ENCODE results near the gene MSLN.

The MSLN gene

DNA sequence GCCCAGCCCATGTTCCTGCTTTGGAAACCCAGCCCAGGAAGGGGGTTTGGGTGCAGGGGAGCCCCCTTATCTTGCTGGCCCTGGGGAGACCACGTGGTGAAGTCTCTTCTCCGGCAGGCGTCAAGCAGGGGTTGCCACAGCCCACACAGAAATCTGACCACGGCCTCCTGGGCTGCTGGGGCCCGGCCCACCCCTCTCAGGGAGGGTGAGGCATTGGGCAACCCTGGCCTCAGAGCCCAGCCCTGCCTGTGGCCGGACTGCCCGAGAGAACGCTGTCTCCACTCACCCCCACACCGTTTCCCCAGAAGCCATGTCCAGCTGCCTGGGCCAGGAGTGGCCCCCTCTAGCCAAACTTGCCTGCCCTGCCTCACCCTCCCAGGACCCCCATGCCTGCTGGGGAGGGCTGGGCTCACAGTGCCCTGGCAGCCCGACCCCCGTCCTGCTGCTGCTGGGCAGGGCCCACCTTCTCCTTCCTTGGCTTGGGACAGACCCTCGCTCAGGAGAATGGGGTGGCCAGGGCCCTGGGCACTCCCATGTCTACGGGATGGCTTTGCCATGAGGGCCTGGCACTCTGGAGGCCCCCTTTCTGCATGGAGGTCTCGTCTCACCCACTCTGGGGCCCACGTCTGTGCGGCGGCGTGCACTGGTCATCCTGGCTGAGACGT lies 20.9 kb downstream of the MSLN start:
- Histone ChIP-seq H3K36me3 (peaks cover 23% of the 10 kb centered on the region), H3K4me1 (peaks cover 73% of the 10 kb centered on the region), H3K9me3 (no peaks in the 10 kb centered on the region), H3K27ac (no peak overlapping the region), H4K20me1 (peaks cover 27% of the 10 kb centered on the region), H3K4me3 (no peak overlapping the region), H3K27me3 (no peaks in the 10 kb centered on the region), H3K9ac (no peak overlapping the region), H3K4me2 (no peak overlapping the region)
- no peak for TF ChIP-seq Cebpa-rat (IDR thresholded peaks at IDR 0.05)

DNA sequence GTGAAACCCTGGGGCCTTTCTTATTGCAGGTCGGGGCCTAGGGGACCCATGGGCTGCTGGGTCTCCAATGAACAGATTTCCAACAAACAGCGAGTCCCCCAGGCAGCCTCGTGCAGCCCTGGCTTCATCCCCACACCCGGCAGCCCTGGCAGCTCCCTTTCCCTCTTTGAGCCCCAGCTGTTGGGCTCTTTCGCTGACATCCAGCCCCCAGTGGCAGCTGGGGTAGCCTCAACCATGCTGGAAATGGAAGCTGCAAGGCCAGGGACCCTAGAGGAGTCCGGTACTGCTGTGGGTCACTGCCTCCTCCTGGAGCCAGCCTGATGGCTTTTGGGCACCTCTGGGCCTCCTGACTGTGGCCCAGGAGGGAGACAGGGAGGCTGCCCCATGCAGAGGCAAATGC lies 21.7 kb downstream of the MSLN start:
- Histone ChIP-seq H4K20me1 (peaks cover 35% of the 10 kb centered on the region), H3K4me1 (peaks cover 72% of the 10 kb centered on the region), H3K9ac (peak overlapping the region; percentile 10; the same call in 1 of the 2 replicates), H3K9me3 (no peaks in the 10 kb centered on the region), H3K36me3 (peaks cover 31% of the 10 kb centered on the region), H3K4me3 (no peak overlapping the region), H3K27me3 (no peaks in the 10 kb centered on the region), H3K27ac (no peak overlapping the region), H3K4me2 (peak overlapping the region; percentile 79)
- no peak for TF ChIP-seq Cebpa-rat (IDR thresholded peaks at IDR 0.05)

DNA sequence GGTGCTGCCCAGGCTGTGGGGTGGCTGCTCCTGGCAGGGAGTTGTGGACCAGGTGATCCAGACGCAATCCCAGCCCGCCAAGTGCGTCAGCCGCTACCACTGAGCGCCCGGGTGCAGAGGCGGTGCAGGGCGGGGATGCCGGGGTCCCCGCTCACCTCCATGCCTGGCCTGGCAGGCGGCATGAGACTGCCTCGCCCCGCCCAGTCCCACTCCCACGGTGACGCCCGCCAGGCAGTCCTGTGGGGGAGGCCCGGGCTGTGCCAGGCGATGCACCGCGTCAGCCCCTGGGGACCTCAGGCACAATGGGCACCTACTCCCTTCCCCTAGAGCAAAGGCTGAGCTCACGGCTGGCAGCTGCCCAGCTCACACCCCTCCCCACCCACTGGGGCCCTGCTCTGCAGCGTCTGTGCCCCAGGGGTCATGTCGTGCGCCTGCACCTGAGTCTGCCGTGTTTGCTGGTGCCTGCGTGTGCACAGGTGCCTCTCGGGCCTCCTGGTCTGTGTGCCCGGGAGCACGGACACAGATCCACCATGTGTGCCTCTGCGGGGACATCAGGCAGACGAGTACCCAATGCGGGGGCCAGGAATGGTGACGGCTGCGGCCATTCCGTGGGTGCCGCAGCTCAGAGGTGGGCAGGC lies 22.4 kb downstream of the MSLN start:
- TF ChIP-seq Cebpa-rat (IDR thresholded peaks at IDR 0.05), result no peak
- Histone ChIP-seq H3K27ac (no peak overlapping the region), H3K27me3 (no peaks in the 10 kb centered on the region), H3K4me3 (no peak overlapping the region), H3K4me2 (peak overlapping the region; percentile 79), H3K9me3 (no peaks in the 10 kb centered on the region), H3K4me1 (peaks cover 71% of the 10 kb centered on the region), H3K36me3 (peaks cover 32% of the 10 kb centered on the region), H4K20me1 (peaks cover 41% of the 10 kb centered on the region), H3K9ac (no peak overlapping the region)

DNA sequence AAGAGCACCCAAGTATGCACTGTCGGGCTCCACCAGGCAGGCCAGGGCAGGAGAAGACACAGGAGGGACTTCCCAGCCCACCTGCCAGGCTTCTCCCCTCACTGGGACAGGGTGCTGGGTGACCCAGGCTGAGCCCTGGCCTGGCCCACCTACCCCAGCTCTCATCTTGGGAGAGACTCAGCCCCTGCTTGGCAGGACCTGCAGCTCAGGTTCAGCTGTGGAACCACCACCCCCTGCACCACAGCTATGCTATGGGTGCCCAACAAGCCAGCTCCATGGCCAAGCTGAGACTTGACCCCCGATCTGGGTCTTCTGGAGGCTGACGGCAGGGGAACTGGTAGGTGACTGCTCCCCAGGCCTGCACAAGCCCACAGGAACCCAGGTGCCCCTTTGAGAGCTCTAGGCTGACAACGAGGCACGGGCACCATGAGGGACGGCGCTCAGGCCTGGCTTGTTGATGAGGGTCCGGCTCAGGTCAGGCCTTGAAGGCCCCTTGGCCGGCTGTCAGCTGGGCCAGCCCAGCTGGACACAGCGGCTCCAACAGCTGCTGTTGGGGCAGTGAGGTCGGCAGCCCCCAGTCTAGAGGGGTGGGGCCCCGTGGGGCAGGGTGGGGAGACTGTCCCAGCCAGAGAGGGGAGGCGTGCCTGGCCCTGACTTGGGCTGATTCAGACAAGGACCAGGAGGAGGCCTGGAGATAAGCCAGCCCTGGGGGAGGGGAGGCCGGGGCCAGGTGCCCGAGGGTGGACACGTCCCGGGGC lies 23.0 kb downstream of the MSLN start:
- H3K9ac ChIP-seq, result no peak overlapping the region
- no peak for TF ChIP-seq Cebpa-rat (IDR thresholded peaks at IDR 0.05)
- no peak overlapping the region for H3K27ac ChIP-seq
- peaks cover 43% of the 10 kb centered on the region for H4K20me1 ChIP-seq
- H3K9me3 ChIP-seq, result no peaks in the 10 kb centered on the region
- H3K27me3 ChIP-seq, result no peaks in the 10 kb centered on the region
- H3K4me3 ChIP-seq, result no peak overlapping the region
- peaks cover 64% of the 10 kb centered on the region for H3K4me1 ChIP-seq
- H3K36me3 ChIP-seq, result peaks cover 32% of the 10 kb centered on the region
- H3K4me2 ChIP-seq, result peak overlapping the region; percentile 79

DNA sequence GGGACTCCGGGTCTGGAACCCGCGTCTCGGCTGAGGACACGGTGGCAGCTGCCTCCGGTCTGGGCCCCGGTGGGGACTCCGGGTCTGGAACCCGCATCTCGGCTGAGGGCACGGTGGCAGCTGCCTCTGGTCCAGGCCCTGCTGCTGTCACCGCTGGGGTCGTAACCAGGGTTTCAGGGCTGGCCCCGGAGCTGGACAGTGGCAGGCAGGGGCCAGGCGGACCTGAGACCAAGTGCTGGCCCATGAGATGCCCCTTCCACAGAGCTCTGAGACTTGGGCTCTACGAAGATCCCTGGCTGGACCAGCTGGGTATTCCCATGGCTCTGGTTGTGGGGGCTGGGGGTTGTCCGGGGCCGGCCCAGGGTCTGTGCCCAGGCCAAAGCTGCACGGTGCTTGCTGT lies 23.9 kb downstream of the MSLN start:
- H3K4me1 ChIP-seq, result peaks cover 64% of the 10 kb centered on the region
- H3K9me3 ChIP-seq, result no peaks in the 10 kb centered on the region
- H3K4me2 ChIP-seq, result no peak overlapping the region
- no peak for TF ChIP-seq Cebpa-rat (IDR thresholded peaks at IDR 0.05)
- no peak overlapping the region for H3K4me3 ChIP-seq
- peaks cover 32% of the 10 kb centered on the region for H3K36me3 ChIP-seq
- no peak overlapping the region for H3K9ac ChIP-seq
- H3K27ac ChIP-seq, result no peak overlapping the region
- peaks cover 52% of the 10 kb centered on the region for H4K20me1 ChIP-seq
- no peaks in the 10 kb centered on the region for H3K27me3 ChIP-seq

DNA sequence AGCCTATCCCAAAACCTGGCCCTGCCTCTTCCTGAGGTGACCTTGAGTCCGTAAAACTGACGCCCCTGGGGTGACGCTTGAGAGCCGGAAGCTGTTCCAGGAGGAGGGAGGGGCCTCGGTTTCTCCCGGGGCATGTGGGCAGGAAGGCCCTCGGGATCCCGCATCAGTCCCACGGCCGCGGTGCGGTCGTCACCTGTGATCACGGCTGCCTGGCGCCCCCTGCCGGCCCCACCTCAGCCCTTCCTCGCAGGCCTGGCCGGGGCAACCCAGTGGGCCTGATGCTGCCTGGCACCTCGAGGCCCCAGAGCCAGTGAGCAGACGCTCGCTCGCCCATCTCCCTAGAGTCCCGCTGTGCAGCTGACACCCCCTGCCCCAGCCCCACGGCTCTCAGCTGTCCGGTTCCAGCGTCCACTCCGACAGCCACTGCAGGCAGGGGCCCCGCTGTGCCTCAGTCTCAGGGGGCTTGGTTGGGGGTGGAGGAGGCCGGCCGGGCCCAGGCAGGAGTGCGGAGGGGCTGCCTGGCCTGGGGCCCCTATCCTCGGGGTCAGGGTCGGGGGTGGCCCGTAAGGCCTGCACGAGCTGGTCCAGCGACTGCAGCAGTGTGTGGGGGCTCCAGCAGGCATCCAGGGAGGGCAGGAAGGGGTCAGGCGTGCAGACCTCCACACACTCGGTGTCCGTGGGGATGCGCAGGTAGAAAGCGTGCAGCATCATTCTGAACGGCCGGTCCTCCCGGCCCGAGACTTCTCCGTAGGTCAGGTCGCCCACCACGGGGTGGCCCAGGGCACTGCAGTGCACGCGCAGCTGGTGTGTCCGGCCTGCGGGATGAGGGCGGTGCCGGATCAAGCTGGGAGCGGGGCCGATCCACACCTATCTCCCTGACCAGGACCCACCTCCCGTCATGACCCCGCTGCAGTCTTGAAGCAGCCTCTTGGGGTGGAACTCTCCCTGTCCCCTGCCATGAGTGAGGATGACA lies 25.3 kb downstream of the MSLN start:
- Histone ChIP-seq H3K4me2 (peak overlapping the region; percentile 64), H3K9ac (no peak overlapping the region), H3K4me1 (peaks cover 70% of the 10 kb centered on the region)

DNA sequence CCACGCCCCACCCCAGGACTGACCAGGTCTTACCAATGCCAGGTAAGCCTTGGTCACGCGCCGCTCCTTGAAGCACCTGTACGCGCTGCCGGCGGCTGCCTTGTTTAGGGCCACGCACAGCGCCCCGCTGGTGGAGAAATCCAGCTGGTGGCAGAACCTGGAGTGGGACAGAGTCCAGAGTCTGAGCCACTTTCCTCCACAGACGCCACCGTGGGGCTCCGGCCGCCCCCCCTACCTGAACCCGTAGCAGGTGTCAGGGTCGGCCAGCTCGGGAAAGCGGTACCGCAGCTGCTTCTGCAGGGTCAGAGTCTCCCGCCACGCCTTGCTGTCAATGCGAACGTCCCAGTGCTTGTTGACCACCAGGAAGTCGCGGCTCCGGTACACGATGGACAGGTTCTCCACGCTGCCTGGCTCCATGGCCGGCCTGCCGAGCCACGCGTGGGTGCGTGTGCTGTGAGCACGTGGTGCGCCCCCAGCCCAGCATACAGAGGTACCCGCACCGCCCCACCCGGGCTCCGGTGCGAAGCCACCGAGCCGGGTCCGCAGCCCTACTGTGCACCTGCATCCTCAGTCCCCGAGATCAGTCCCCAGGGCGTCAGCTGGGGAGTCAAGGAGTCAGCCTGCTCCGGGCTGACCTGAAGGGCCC lies 26.9 kb downstream of the MSLN start:
- H3K9ac ChIP-seq, result peak overlapping the region; percentile 94
- no peaks in the 10 kb centered on the region for H3K9me3 ChIP-seq
- H3K36me3 ChIP-seq, result peaks cover 63% of the 10 kb centered on the region
- H3K27ac ChIP-seq, result peak overlapping the region; percentile 89
- no peak for TF ChIP-seq Cebpa-rat (IDR thresholded peaks at IDR 0.05)
- peaks cover 71% of the 10 kb centered on the region for H4K20me1 ChIP-seq
- H3K4me2 ChIP-seq, result peak overlapping the region; percentile 95
- peaks cover 66% of the 10 kb centered on the region for H3K4me1 ChIP-seq
- H3K27me3 ChIP-seq, result no peaks in the 10 kb centered on the region
- peak overlapping the region; percentile 96 for H3K4me3 ChIP-seq

More for the DNA sequence above, 25.3 kb downstream of the MSLN start:
- no peak for TF ChIP-seq Cebpa-rat (IDR thresholded peaks at IDR 0.05)
- Histone ChIP-seq H4K20me1 (peaks cover 66% of the 10 kb centered on the region), H3K9me3 (no peaks in the 10 kb centered on the region), H3K27me3 (no peaks in the 10 kb centered on the region), H3K4me3 (no peak overlapping the region), H3K36me3 (peaks cover 47% of the 10 kb centered on the region), H3K27ac (no peak overlapping the region)

DNA sequence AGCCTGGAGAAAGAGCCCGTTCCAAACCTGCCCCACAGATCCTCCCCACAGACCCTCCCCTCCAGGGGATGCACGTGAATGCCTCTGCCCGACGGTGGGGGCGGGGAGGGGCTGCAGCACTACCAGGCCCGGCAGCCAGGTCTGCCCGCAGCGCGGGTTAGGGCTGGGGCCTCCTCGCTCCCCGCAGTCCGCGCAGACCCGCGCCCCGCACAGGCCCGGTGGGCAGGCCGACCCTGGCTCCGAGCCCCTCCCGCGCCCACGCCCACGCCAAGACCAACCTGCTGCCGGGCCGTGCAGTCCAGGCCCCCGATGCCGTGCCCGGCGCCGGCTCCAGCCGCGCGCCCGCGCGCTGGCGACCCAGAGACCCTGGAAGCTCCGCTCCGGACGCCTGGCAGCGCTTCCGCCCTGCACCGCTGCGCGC lies 27.5 kb downstream of the MSLN start, which contains the start of gene RPUSD1:
Gene RPUSD1, minus strand, starts transcription at position 404 of the 421 bp plus-strand sequence. CDS start 644 bp downstream, outside the sequence.
- Histone ChIP-seq H4K20me1 (peaks cover 71% of the 10 kb centered on the region), H3K9ac (peak within 1 kb of the TSS; percentile 94), H3K4me3 (peak within 1 kb of the TSS; percentile 96), H3K9me3 (no peaks in the 10 kb centered on the region), H3K27ac (peak within 1 kb of the TSS; percentile 89), H3K36me3 (peaks cover 68% of the 10 kb centered on the region), H3K27me3 (no peaks in the 10 kb centered on the region), H3K4me1 (peaks cover 60% of the 10 kb centered on the region), H3K4me2 (peak within 1 kb of the TSS; percentile 97)
- no peak for TF ChIP-seq Cebpa-rat (IDR thresholded peaks at IDR 0.05)
